Prostate gland (tissue), 2 donors: Measurements from ENCODE around the gene C3orf20. TPM values are rescaled to one million over a fixed set of nuclear protein-coding genes. Genes with fewer than 3 reads are reported as not detected.

Source experiments
- DNase-seq: peaks from one replicate; pipeline ENCODE4 v3.0.0-alpha.2; 2019; ENCODE audit warnings: low spot score
- H3K27ac ChIP-seq, 2 donors: fragments of 200-600 bp; sonication (generic); 2 replicates each; pipeline ENCODE4 v1.5.1; 2017 to 2019
- H3K27me3 ChIP-seq: fragments of 200-600 bp; sonication (generic); replicated peaks from 2 replicates; pipeline ENCODE4 v1.5.1; 2019; ENCODE audit not compliant: insufficient read depth
- H3K36me3 ChIP-seq, 2 donors: fragments of 200-600 bp; sonication (generic); 1 replicate in 1 of 2; 2 replicates in 1 of 2; pipeline versions ENCODE4 v1.5.1 to v1.8.1; 2017 to 2019
- H3K4me1 ChIP-seq: fragments of 200-600 bp; sonication (generic); replicated peaks from 2 replicates; pipeline ENCODE4 v1.5.1; 2019
- H3K4me3 ChIP-seq, 2 donors: fragments of 200-600 bp; sonication (generic); 2 replicates each; pipeline ENCODE4 v1.5.1; 2017 to 2019
- H3K9me3 ChIP-seq: fragments of 200-600 bp; sonication (generic); 2 replicates; pipeline ENCODE4 v1.5.1; 2017
- CTCF ChIP-seq, 4 experiments: fragments of 200-600 bp in 2 of 4; fragments of 450-650 bp in 2 of 4; sonication (generic) in 2 of 4; IDR thresholded peaks; 1 replicate in 3 of 4; 2 replicates in 1 of 4; pipeline ENCODE4 v1.5.1; 2016 to 2019; ENCODE audit warnings: antibody characterized with exemption in 4 of 4, mild to moderate bottlenecking in 2 of 4, moderate library complexity in 2 of 4
- POLR2A ChIP-seq: fragments of 450-650 bp; IDR thresholded peaks from one replicate; pipeline ENCODE4 v1.6.1; 2016; ENCODE audit warnings: antibody characterized with exemption, mild to moderate bottlenecking
- POLR2AphosphoS5 ChIP-seq: sonication (generic); formaldehyde crosslinking; IDR thresholded peaks from one replicate; pipeline ENCODE4 v1.6.1; 2017; ENCODE audit warnings: antibody characterized with exemption
- WGBS: methylation state at CpG from one replicate; pipeline ENCODE4 v1.1.5; 2018; 5-methylcytosine and 5-hydroxymethylcytosine counted together
- intact Hi-C: fragments of 100-400 bp; cut with DNase I; formaldehyde crosslinking; loops from one replicate; pipeline ENCODE4 v1.14.2; 2022
- total RNA-seq, 2 donors: library from RNA; depleted of rRNA; stranded (reverse); fragments of >200 nt; gene quantifications; one replicate each; pipeline ENCODE4 v1.1.0, GENCODE V29; 2016

C3orf20 gene
- total RNA-seq, 2 donors from 2014 or later: 0.28 TPM; not detected in 1

GRCh38 chr3:14791343-14791945, 116.5 kb downstream of the C3orf20 start:
- H3K9me3 ChIP-seq: no peaks in the 10 kb centered on the region
- H3K4me1 ChIP-seq: no peaks in the 10 kb centered on the region
- H3K36me3 ChIP-seq: no peaks in the 10 kb centered on the region
- 28% methylated on average over 15 of the region's 15 CpGs for WGBS
- peak; percentile 67 for DNase-seq
- no peaks in the 10 kb centered on the region for H3K27me3 ChIP-seq
- peak; percentile 36 to 74 (median 66) for TF ChIP-seq CTCF (IDR thresholded peaks at IDR 0.05)
- TF ChIP-seq POLR2A: no peak
- H3K27ac ChIP-seq: no peak overlapping the region
- no peak overlapping the region for H3K4me3 ChIP-seq
- intact Hi-C loops: no loop called here

- Histone ChIP-seq H3K27me3 (no peaks in the 10 kb centered on the region), H3K36me3 (no peaks in the 10 kb centered on the region), H3K9me3 (no peaks in the 10 kb centered on the region), H3K4me1 (no peaks in the 10 kb centered on the region), H3K4me3 (no peak overlapping the region), H3K27ac (no peak overlapping the region)
- WGBS: 90% methylated on average over 9 of the region's 9 CpGs
- TF ChIP-seq CTCF (IDR thresholded peaks at IDR 0.05) (no peak), POLR2A (no peak), POLR2AphosphoS5 (no peak)
- DNase-seq: no peak
- intact Hi-C loops: loop anchor here (2.0 kb wide), 1 partner anchor 128 kb away; no protein-coding TSS in a partner anchor
Measured at GRCh38 chr3:14792691-14793121, 117.8 kb downstream of the C3orf20 start.

DNA sequence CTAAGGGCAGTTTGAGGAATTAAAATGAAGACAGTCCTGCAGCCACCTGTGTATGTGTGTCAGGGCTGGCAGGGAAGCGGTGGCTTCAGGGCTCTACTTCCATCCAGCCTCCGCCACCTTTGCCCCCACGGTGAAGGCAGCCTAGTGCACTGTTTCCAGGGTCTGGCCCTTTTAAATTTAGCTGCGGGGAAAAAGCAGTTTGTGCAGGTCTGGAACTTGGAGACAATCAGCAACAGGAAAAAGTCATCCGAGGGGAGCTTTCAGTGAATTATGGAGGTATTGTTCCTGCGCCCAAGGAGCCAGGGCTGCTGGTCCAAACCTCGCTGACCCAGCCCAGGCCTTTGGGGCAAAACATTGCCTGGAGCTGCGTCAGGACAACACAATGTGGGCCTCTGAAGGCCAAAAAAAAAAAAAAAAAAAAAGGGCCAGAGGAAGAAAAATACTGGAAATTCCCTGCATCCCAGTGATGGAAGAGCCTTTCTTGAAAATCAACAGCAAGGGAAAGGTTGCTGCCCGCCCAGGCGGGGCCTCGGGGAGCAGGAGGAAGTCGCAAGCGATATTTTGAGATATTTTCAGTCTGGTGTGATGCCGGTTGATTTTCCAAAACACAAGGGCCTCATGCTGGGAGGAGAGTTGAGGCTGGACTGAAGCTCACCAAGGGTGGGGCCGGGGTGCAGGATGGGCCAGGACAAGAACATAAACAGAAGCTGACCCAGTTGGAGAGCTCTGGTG, 118.4 kb downstream of the C3orf20 start:
- no peak overlapping the region for H3K4me3 ChIP-seq
- WGBS: 62% methylated on average over 15 of the region's 15 CpGs
- H3K4me1 ChIP-seq: no peaks in the 10 kb centered on the region
- H3K27me3 ChIP-seq: no peaks in the 10 kb centered on the region
- TF ChIP-seq POLR2A (no peak), POLR2AphosphoS5 (no peak), CTCF (IDR thresholded peaks at IDR 0.05) (no peak)
- DNase-seq: no peak
- intact Hi-C loops: loop anchor here (2.0 kb wide), 1 partner anchor 128 kb away; no protein-coding TSS in a partner anchor
- H3K36me3 ChIP-seq: no peaks in the 10 kb centered on the region
- H3K27ac ChIP-seq: no peak overlapping the region
- H3K9me3 ChIP-seq: no peaks in the 10 kb centered on the region

GRCh38 chr3:14793858-14794234, 118.9 kb downstream of the C3orf20 start:
- TF ChIP-seq POLR2A (no peak), POLR2AphosphoS5 (no peak), CTCF (IDR thresholded peaks at IDR 0.05) (no peak)
- Histone ChIP-seq H3K9me3 (no peaks in the 10 kb centered on the region), H3K27ac (no peak overlapping the region), H3K4me3 (no peak overlapping the region), H3K27me3 (no peaks in the 10 kb centered on the region), H3K4me1 (no peaks in the 10 kb centered on the region), H3K36me3 (no peaks in the 10 kb centered on the region)
- 72% methylated on average over 5 of the region's 5 CpGs for WGBS
- DNase-seq: no peak
- intact Hi-C loops: loop anchor here (2.0 kb wide), 1 partner anchor 127 kb away; no protein-coding TSS in a partner anchor
